Stimulated activated CD8-positive, alpha-beta memory T cell treated with anti-CD3 and anti-CD28 coated beads, Interleukin-4, amount 100 ng/mL, for 4 hours (primary cell): ENCODE results near the gene ZNF219.

Experiments used
- DNase-seq, 2 donors: peaks; one replicate each; pipeline ENCODE4 v3.0.0-alpha.2; 2020; ENCODE audit warnings: low read depth in 2 of 2, low spot score in 1 of 2

ZNF219 gene

GRCh38 chr14:21098076-21098891 is at the start of gene ZNF219:
Gene ZNF219 (minus strand): TSS chr14:21098655. CDS start chr14:21093591, 5,064 bp downstream.
- DNase-seq = no peak

- no peak for DNase-seq
Observed at GRCh38 chr14:21145437-21145836, 47.0 kb upstream of the ZNF219 start.

GRCh38 chr14:21142357-21142756 is 43.9 kb upstream of the ZNF219 start:
- no peak for DNase-seq

- DNase-seq = no peak
Observed at GRCh38 chr14:21136024-21136423, 37.6 kb upstream of the ZNF219 start.

GRCh38 chr14:21133901-21134300 is 35.4 kb upstream of the ZNF219 start:
- no peak for DNase-seq

- no peak for DNase-seq
Observed at GRCh38 chr14:21123429-21123828, 25.0 kb upstream of the ZNF219 start.

GRCh38 chr14:21121122-21121521 is 22.7 kb upstream of the ZNF219 start:
- DNase-seq = no peak

GRCh38 chr14:21120686-21121085 is 22.2 kb upstream of the ZNF219 start:
- DNase-seq = no peak

GRCh38 chr14:21118933-21119332 is 20.5 kb upstream of the ZNF219 start:
- no peak for DNase-seq

- no peak for DNase-seq
Observed at GRCh38 chr14:21113369-21113768, 14.9 kb upstream of the ZNF219 start.

- DNase-seq = no peak
Observed at GRCh38 chr14:21112255-21112654, 13.8 kb upstream of the ZNF219 start.

GRCh38 chr14:21109377-21110138 is 11.1 kb upstream of the ZNF219 start:
- no peak for DNase-seq

GRCh38 chr14:21108791-21109190 is 10.3 kb upstream of the ZNF219 start:
- DNase-seq = no peak

- no peak for DNase-seq
Observed at GRCh38 chr14:21107283-21107800, 8.9 kb upstream of the ZNF219 start.

GRCh38 chr14:21106498-21107282 is 8.2 kb upstream of the ZNF219 start:
- peak; percentile 45 to 51 for DNase-seq

GRCh38 chr14:21106176-21106497 is 7.7 kb upstream of the ZNF219 start:
- no peak for DNase-seq

- DNase-seq = no peak
Observed at GRCh38 chr14:21105095-21105494, 6.6 kb upstream of the ZNF219 start.

- peak in 1 of 2 donors; percentile 37 for DNase-seq
Observed at GRCh38 chr14:21104448-21105060, 6.1 kb upstream of the ZNF219 start.

GRCh38 chr14:21103710-21104447 is 5.4 kb upstream of the ZNF219 start:
- DNase-seq = peak; percentile 86 to 88

GRCh38 chr14:21103411-21103709 is 4.9 kb upstream of the ZNF219 start:
- no peak for DNase-seq
